HG03045 (cell line): ENCODE results near the gene KDM4B.
"Not testable (repeated sequence)": the region's sequence is repeated elsewhere in the genome, so short reads cannot be mapped to it uniquely, and the experiment has no call there.

Experiments used
- ATAC-seq: cut with Tn5 transposase; IDR thresholded peaks from one replicate; pipeline ENCODE4 v1.9.1; 2021; ENCODE audit warnings: mild to moderate bottlenecking, moderate library complexity; ENCODE audit not compliant: unreplicated experiment

KDM4B gene

GRCh38 chr19:4967738-4968461 lies 1.0 kb upstream of the KDM4B start:
- ATAC-seq: no peak

- ATAC-seq: peak; percentile 14
These were observed 419 bp downstream of the KDM4B start for GRCh38 chr19:4969292-4969771.

- no peak for ATAC-seq
These were observed 1.0 kb downstream of the KDM4B start for GRCh38 chr19:4969772-4970531.

- no peak for ATAC-seq
These were observed 1.9 kb downstream of the KDM4B start for GRCh38 chr19:4970558-4971423.

- ATAC-seq: no peak
These were observed 2.5 kb downstream of the KDM4B start for GRCh38 chr19:4971424-4971793.

GRCh38 chr19:4971816-4972495 lies 3.0 kb downstream of the KDM4B start:
- no peak for ATAC-seq

GRCh38 chr19:4972509-4973230 lies 3.8 kb downstream of the KDM4B start:
- ATAC-seq: no peak

- ATAC-seq: no peak
These were observed 6.1 kb downstream of the KDM4B start for GRCh38 chr19:4974880-4975469.

GRCh38 chr19:4975601-4976000 lies 6.7 kb downstream of the KDM4B start:
- not testable (repeated sequence) for ATAC-seq

GRCh38 chr19:4976401-4977298 lies 7.7 kb downstream of the KDM4B start:
- ATAC-seq: no peak

- ATAC-seq: no peak
These were observed 8.6 kb downstream of the KDM4B start for GRCh38 chr19:4977299-4978174.

GRCh38 chr19:4979211-4979807 lies 10.4 kb downstream of the KDM4B start:
- no peak for ATAC-seq

- no peak for ATAC-seq
These were observed 11.2 kb downstream of the KDM4B start for GRCh38 chr19:4980067-4980466.

- ATAC-seq: no peak
These were observed 12.1 kb downstream of the KDM4B start for GRCh38 chr19:4980838-4981680.

GRCh38 chr19:4981681-4981958 lies 12.7 kb downstream of the KDM4B start:
- ATAC-seq: no peak

- no peak for ATAC-seq
These were observed 14.6 kb downstream of the KDM4B start for GRCh38 chr19:4983346-4984105.
